OCI-LY1 (cell line): ENCODE measurements around the gene PLEKHH1.

Source experiments
- EZH2 ChIP-seq: fragments of 200-600 bp; sonication (generic), shearing (Covaris generic); IDR thresholded peaks from 2 replicates; pipeline ENCODE4 v1.8.0; 2017; ENCODE audit warnings: borderline replicate concordance, mixed run types, mild to moderate bottlenecking, antibody characterized with exemption, low read length, moderate library complexity, mixed read lengths
- TF ChIP-seq, protein P1 (sequence below): fragments of 200-600 bp; sonication (generic), shearing (Covaris generic); IDR thresholded peaks from 2 replicates; pipeline ENCODE4 v1.5.1; 2017; ENCODE audit warnings: mild to moderate bottlenecking, antibody characterized with exemption, low read length, moderate library complexity, mixed read lengths

DNA sequence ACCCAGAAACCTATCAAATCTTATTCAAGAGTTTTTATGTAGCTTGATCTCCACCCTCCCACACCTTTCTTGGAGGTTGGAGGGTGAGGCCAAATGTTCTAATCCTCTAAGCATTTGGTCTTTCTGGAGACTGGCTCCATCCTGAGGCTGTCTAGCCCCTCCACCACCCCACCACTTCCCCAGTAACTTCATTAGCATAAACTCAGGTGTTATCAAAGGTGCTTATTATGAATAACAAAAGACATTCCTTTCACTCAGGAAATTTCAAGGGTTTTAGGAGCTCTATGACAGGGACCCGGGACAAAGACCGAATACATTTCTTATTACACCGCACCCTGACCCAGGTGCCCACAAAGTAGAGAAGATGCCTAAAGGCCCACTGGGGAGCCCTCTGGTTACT is 41.8 kb upstream of the PLEKHH1 start:
- TF ChIP-seq, protein P1, sequence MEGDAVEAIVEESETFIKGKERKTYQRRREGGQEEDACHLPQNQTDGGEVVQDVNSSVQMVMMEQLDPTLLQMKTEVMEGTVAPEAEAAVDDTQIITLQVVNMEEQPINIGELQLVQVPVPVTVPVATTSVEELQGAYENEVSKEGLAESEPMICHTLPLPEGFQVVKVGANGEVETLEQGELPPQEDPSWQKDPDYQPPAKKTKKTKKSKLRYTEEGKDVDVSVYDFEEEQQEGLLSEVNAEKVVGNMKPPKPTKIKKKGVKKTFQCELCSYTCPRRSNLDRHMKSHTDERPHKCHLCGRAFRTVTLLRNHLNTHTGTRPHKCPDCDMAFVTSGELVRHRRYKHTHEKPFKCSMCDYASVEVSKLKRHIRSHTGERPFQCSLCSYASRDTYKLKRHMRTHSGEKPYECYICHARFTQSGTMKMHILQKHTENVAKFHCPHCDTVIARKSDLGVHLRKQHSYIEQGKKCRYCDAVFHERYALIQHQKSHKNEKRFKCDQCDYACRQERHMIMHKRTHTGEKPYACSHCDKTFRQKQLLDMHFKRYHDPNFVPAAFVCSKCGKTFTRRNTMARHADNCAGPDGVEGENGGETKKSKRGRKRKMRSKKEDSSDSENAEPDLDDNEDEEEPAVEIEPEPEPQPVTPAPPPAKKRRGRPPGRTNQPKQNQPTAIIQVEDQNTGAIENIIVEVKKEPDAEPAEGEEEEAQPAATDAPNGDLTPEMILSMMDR = no peak
- TF ChIP-seq EZH2 = no peak
